Tongue (tissue), 2 donors: Measurements from ENCODE around the gene MZT2A. TPM values are rescaled to one million over a fixed set of nuclear protein-coding genes. Genes with fewer than 3 reads are reported as not detected.
A peak's percentile ranks its signal among the peaks of the same experiment; 100 is the strongest.
"Not testable (repeated sequence)": the region's sequence is repeated elsewhere in the genome, so short reads cannot be mapped to it uniquely, and the experiment has no call there.

Experiments
- DNase-seq: peaks from one replicate; pipeline ENCODE4 v3.0.0-alpha.2; 2015
- total RNA-seq: library from RNA; depleted of rRNA; stranded (reverse); fragments of >200 nt; gene quantifications from one replicate; pipeline ENCODE4 v1.2.3, GENCODE V29; 2014

MZT2A gene, protein sequence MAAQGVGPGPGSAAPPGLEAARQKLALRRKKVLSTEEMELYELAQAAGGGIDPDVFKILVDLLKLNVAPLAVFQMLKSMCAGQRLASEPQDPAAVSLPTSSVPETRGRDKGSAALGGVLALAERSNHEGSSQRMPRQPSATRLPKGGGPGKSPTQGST
- 51.6 TPM for total RNA-seq

DNA sequence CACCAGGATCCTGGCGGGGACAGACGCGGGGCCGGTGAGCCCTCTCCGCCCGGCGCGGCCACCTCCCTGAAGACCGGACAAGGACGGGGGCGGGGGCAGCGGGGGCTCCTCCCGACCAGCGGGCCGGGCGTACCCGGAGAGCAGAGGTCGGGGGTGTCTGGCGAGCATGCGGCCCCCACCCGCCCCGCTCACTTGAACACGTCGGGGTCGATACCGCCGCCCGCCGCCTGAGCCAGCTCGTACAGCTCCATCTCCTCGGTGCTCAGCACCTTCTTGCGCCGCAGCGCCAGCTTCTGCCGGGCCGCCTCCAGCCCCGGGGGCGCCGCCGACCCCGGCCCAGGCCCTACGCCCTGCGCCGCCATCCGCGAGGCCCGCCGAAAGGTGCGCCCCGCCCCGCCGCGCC is at the start of gene MZT2A:
Gene MZT2A, minus strand, starts transcription at position 383 of the 403 bp plus-strand sequence. Its CDS starts 21 bp downstream, at position 362.
- DNase-seq = not testable (repeated sequence)

GRCh38 chr2:131538856-131539255 is 46.7 kb upstream of the MZT2A start:
- DNase-seq = not testable (repeated sequence)

- DNase-seq = not testable (repeated sequence)
Observed at GRCh38 chr2:131536841-131537240, 44.6 kb upstream of the MZT2A start.

GRCh38 chr2:131535951-131536826 is 44.0 kb upstream of the MZT2A start:
- DNase-seq = not testable (repeated sequence)

GRCh38 chr2:131535526-131535925 is 43.3 kb upstream of the MZT2A start:
- DNase-seq = no peak

DNA sequence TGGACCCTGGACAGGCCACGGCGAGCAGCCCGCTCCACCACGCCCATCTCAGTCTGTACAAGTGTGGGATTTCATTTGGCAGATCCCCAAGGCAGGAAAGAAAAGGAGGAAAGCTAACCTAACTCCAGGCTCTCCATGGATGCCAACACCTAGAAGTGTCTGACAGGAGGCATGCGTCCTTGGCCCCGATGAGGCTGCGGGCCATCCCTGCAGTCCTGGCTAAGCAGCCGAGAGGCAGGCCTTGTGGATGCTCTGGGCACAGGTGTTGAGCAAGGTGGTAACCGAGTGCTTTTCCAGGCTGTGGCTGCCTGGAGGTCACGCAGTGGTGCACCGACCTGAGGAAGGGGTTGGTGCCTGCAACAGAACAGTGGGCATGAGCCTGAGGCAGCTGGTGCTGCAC is 42.8 kb upstream of the MZT2A start:
- not testable (repeated sequence) for DNase-seq

DNA sequence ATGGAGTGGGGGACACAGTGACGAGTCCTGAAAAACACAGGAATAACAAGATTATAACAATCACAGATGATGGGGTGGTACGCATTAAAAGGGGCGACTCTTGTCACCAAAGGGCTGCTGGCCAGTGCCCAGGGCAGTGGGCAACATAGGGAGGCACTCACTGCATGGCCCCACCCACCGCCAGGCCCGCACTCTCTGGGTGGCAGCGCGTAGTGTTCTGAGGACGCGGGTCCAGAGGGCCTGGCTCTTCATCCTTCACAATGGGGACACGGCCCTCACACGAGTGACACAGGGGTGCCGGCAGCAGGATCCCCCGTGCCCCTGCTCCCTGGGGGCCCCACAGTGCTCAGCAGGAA is 42.1 kb upstream of the MZT2A start:
- not testable (repeated sequence) for DNase-seq

GRCh38 chr2:131533609-131534316 is 41.6 kb upstream of the MZT2A start:
- not testable (repeated sequence) for DNase-seq

DNA sequence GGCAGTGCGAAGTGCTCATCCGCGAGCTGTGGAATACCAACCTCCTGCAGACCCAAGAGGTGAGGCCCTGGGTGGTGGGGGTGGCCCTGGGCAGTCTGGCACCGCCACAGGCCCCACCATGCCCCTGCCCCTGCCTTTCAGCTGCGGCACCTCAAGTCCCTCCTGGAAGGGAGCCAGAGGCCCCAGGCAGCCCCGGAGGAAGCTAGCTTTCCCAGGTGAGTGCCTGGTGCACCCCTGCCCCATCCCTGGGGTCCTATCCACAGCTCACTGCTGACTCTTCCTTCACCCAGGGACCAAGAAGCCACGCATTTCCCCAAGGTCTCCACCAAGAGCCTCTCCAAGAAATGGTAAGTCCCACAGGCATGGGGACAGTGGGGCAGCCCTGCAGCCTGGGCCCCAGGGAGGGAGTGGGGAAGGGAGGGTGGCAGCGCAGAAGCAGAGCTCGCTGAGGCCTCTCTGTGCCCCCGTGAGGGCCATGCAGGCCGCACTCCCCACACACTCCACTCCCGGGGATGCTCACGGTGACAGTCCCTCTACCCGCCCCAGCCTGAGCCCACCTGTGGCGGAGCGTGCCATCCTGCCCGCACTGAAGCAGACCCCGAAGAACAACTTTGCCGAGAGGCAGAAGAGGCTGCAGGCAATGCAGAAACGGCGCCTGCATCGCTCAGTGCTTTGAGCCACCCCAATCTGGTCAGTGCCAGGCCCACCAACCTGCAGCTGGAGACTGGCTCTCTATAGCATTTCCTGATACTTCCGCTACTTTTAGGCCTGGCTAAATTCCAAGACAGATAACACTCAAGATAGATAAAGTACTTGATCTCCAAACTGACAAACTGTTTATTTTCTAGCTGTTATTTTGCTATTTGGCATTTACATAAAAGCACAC is 40.8 kb upstream of the MZT2A start:
- DNase-seq = not testable (repeated sequence)

GRCh38 chr2:131531547-131532185 is 39.5 kb upstream of the MZT2A start:
- not testable (repeated sequence) for DNase-seq

- not testable (repeated sequence) for DNase-seq
Observed at GRCh38 chr2:131530626-131531344, 38.6 kb upstream of the MZT2A start.

DNA sequence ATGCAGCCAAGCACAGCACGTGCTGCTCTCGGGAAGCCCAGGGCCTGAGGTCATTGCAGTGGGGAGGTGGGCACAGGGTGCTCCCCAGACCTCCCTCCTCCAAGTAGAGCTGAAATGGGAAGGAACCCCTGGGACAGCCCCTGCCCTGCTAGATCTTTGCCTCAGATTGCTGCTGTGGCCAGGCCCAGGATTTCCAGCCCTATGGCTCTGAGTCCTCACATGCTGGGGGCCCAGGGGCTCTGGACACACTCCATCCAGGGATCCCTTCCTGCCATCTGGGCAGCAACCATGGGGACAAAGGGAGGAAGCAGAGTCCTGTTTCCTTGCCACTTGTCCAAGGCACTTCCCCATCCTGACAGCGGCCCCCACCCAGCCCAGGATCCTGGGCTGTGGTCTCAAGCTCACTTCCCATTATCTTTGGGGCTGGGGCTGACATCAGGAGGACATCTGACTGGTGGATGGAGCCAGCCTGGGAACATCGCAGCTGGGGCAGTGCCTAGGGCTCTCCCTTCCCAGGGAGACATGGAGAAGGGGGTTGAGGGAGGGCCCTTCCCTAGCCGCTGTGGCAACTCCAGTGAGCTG is 37.8 kb upstream of the MZT2A start:
- not testable (repeated sequence) for DNase-seq

DNA sequence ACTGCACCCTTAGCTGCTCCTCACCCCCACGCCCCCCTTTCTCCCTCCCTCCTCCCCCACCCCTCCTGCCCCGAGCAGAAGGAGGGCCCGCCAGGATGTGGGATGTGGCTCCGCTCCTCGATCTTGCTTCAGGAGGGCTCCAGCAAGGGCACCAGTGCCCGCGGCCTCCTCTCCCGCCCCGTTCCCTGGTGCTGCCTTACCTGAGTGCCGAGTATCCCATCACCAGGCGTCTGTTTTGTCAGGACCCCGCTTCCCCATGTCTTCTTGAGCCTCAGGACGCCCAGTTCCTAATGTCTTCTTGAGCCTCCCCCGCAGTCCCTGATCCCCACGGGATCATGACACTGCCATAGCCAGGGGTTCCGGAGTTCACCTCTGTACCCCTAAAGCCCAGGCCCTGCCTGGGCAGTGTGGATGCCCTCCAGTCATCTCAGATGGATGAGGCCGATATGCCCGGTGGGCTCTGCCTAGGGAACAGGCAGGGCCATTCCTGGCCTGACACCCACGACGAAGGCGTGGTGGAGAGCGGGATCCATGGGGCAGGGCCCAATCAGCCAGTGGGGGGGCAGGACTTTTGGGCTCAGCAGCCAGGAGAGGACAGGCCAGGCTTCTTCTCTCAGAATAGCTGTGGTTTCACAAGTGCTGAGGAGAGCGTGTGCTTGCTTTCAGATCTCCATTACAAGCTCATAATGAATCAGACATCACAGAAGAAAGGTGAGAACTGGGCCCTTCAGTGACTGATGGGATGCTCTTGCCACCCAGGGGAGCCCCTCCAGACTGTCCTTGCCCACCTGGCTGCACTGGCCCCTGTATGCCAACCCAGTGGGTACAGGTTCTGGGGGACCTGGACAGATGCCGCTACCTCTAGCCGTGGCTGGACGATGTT is 37.0 kb upstream of the MZT2A start:
- DNase-seq = not testable (repeated sequence)

DNA sequence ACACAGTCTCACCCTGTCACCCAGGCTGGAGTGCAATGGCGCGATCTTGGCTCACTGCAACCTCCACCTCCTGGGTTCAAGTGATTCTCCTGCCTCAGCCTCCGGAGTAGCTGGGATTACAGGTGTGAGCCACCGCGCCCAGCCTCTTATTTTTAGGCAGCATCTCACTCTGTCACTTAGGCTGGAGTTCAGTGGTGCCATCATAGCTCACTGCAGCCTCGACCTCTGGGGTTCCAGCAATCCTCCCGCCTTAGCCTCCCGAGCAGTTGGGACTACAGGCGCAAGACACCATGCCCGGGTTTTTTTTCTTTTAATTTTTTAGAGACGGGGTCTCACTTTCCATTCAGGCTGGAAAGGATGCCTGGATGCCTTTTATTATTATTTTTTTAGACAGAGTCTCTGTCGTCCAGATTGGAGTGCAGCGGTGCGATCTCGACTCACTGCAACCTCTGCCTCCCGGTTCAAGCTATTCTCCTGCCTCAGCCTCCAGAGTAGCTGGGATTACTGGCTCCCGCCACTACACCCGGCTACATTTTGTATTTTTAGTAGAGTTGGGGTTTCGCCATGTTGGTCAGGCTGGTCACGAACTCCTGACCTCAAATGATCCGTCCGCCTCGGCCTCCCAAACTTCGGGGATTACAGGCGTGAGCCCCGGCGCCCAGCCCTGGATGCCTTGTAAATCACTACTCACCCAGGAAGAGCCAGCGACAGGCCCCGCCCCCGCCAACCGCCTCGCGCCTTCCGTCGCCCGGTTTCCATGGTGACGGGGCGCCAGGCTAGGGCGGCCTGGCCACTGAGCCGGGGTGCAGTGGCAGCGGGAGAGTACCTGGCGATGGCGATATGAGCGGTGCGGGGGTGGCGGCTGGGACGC is 35.2 kb upstream of the MZT2A start, which contains the start of gene CCDC74A:
Gene CCDC74A, plus strand, starts transcription at position 758 of the 871 bp plus-strand sequence. Its CDS starts 83 bp downstream, at position 841.
- DNase-seq = peak; percentile 49

GRCh38 chr2:131525256-131525655 is 33.1 kb upstream of the MZT2A start:
- not testable (repeated sequence) for DNase-seq

- no peak for DNase-seq
Observed at GRCh38 chr2:131521961-131522781, 30.0 kb upstream of the MZT2A start.

DNA sequence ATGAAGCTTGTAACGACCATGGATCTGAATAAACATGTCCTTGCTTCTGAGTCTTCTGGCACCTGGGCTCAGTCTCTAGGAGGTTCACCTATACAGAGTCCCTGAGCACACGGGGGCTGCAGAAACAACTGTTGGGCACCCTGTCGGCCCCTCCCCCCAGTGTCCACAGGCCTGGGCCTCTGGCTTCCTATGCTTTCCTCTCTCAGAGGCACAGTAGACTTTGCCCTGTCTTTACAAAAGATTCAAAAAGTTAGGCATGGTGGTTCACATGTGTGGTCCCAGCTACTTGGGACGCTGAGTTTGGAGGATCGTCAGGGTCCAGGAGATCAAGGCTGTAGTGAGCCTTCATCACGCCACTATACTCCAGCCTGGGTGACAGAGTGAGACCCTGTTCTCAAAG is 29.3 kb upstream of the MZT2A start:
- DNase-seq = not testable (repeated sequence)
